Mammary epithelial cell (primary cell): ENCODE measurements around the gene EYS.

Experiments
- CTCF ChIP-seq, 2 donors: IDR thresholded peaks in 1 of 2; conservative IDR thresholded peaks in 1 of 2; 2 replicates each; pipeline ENCODE4 v1.5.1; 2011 to 2012; ENCODE audit warnings: inconsistent platforms in 2 of 2, low read length in 2 of 2, mild to moderate bottlenecking in 2 of 2, control low read depth in 1 of 2, low read depth in 1 of 2; ENCODE audit not compliant: insufficient read depth in 1 of 2; ENCODE audit errors: extremely low read depth in 1 of 2
- EZH2 ChIP-seq: IDR thresholded peaks from 2 replicates; pipeline ENCODE4 v1.6.1; 2012; ENCODE audit warnings: low read length, inconsistent platforms, borderline replicate concordance

GRCh38 chr6:64914124-64914523, 792.9 kb downstream of the EYS start:
- TF ChIP-seq CTCF (conservative IDR thresholded peaks at IDR 0.05 in 1 of 2, IDR thresholded peaks at IDR 0.05 in 1 of 2; ENCODE audit: extremely low read depth in 1 of 2, insufficient read depth in 1 of 2, low read depth in 1 of 2, low read length in 2 of 2) (no peak), EZH2 (no peak)
